Loucy (cell line): ENCODE data around the gene TAS1R3.

ENCODE experiments used
- H2AFZ ChIP-seq: fragments of 200-600 bp; sonication (generic); 2 replicates; pipeline ENCODE4 v1.6.0; 2016; ENCODE audit warnings: antibody characterized with exemption, mild to moderate bottlenecking, low read length, moderate library complexity
- H3F3A ChIP-seq: fragments of 200-600 bp; 2 replicates; pipeline ENCODE4 v1.6.0; 2016; ENCODE audit warnings: antibody characterized with exemption, low read depth, mild to moderate bottlenecking
- H3K27me3 ChIP-seq: fragments of 200-600 bp; sonication (generic); 2 replicates; pipeline ENCODE4 v1.6.1; 2014; ENCODE audit warnings: low read length, mild to moderate bottlenecking; ENCODE audit not compliant: insufficient read depth, poor library complexity, severe bottlenecking
- H3K36me3 ChIP-seq: fragments of 200-600 bp; sonication (generic); 2 replicates; pipeline ENCODE4 v1.6.1; 2016; ENCODE audit warnings: low read length; ENCODE audit not compliant: insufficient read depth
- H3K4me1 ChIP-seq: fragments of 200-600 bp; sonication (generic); 2 replicates; pipeline ENCODE4 v1.5.1; 2014; ENCODE audit warnings: low read length, mild to moderate bottlenecking; ENCODE audit not compliant: insufficient read depth, poor library complexity, severe bottlenecking
- H3K4me2 ChIP-seq: fragments of 200-600 bp; sonication (generic); 2 replicates; pipeline ENCODE4 v1.6.0; 2014; ENCODE audit warnings: antibody characterized with exemption, low read length, low read depth, mild to moderate bottlenecking; ENCODE audit not compliant: poor library complexity, severe bottlenecking
- H3K4me3 ChIP-seq: fragments of 200-600 bp; sonication (generic); 2 replicates; pipeline ENCODE4 v1.5.1; 2014; ENCODE audit warnings: low read length, mild to moderate bottlenecking, mixed read lengths; ENCODE audit not compliant: poor library complexity, severe bottlenecking
- H3K79me2 ChIP-seq: fragments of 200-600 bp; sonication (generic); 2 replicates; pipeline ENCODE4 v1.6.1; 2014; ENCODE audit warnings: low read length; ENCODE audit not compliant: insufficient read depth
- H3K9ac ChIP-seq: fragments of 200-600 bp; sonication (generic); 2 replicates; pipeline ENCODE4 v1.6.0; 2014; ENCODE audit warnings: mild to moderate bottlenecking, low read depth, low read length, moderate library complexity; ENCODE audit not compliant: poor library complexity, severe bottlenecking
- H3K9me2 ChIP-seq: fragments of 200-600 bp; sonication (generic); replicated peaks from 2 replicates; pipeline ENCODE4 v1.6.1; 2016; ENCODE audit warnings: low read depth, low read length, mixed read lengths
- H3K9me3 ChIP-seq: fragments of 200-600 bp; sonication (generic); 2 replicates; pipeline ENCODE4 v1.6.1; 2014; ENCODE audit warnings: mild to moderate bottlenecking, antibody characterized with exemption, low read length, low read depth; ENCODE audit not compliant: insufficient read depth
- H4K20me1 ChIP-seq: fragments of 200-600 bp; sonication (generic); 2 replicates; pipeline ENCODE4 v1.6.0; 2014; ENCODE audit warnings: antibody characterized with exemption, low read length, mild to moderate bottlenecking; ENCODE audit not compliant: insufficient read depth, poor library complexity, severe bottlenecking
- EZH2phosphoT487 ChIP-seq: fragments of 200-600 bp; IDR thresholded peaks from 2 replicates; pipeline ENCODE4 v1.6.1; 2018; ENCODE audit warnings: antibody characterized with exemption, mild to moderate bottlenecking, moderate library complexity, borderline replicate concordance
- TF ChIP-seq, protein P1 (sequence below): fragments of 200-600 bp; sonication (generic); conservative IDR thresholded peaks from 2 replicates; pipeline ENCODE4 v1.5.1; 2014; ENCODE audit warnings: mild to moderate bottlenecking, antibody characterized with exemption, low read length

Gene TAS1R3

GRCh38 chr1:1290238-1290731 is 40.8 kb upstream of the TAS1R3 start:
- no peaks in the 10 kb centered on the region for H3F3A ChIP-seq
- no peaks in the 10 kb centered on the region for H3K79me2 ChIP-seq
- H3K9me3 ChIP-seq: no peaks in the 10 kb centered on the region
- H3K4me2 ChIP-seq: no peak overlapping the region
- no peak overlapping the region for H3K4me3 ChIP-seq
- H4K20me1 ChIP-seq: no peaks in the 10 kb centered on the region
- H2AFZ ChIP-seq: no peak overlapping the region
- H3K9me2 ChIP-seq: no peaks in the 10 kb centered on the region
- no peak overlapping the region for H3K9ac ChIP-seq
- no peaks in the 10 kb centered on the region for H3K4me1 ChIP-seq
- TF ChIP-seq, protein P1, sequence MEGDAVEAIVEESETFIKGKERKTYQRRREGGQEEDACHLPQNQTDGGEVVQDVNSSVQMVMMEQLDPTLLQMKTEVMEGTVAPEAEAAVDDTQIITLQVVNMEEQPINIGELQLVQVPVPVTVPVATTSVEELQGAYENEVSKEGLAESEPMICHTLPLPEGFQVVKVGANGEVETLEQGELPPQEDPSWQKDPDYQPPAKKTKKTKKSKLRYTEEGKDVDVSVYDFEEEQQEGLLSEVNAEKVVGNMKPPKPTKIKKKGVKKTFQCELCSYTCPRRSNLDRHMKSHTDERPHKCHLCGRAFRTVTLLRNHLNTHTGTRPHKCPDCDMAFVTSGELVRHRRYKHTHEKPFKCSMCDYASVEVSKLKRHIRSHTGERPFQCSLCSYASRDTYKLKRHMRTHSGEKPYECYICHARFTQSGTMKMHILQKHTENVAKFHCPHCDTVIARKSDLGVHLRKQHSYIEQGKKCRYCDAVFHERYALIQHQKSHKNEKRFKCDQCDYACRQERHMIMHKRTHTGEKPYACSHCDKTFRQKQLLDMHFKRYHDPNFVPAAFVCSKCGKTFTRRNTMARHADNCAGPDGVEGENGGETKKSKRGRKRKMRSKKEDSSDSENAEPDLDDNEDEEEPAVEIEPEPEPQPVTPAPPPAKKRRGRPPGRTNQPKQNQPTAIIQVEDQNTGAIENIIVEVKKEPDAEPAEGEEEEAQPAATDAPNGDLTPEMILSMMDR: peak; percentile 45; the same call in 1 of the 2 replicates
- no peak for TF ChIP-seq EZH2phosphoT487
- no peaks in the 10 kb centered on the region for H3K27me3 ChIP-seq
- no peaks in the 10 kb centered on the region for H3K36me3 ChIP-seq

GRCh38 chr1:1291023-1291528 is 40.0 kb upstream of the TAS1R3 start:
- no peak overlapping the region for H3K4me3 ChIP-seq
- H3K9me2 ChIP-seq: no peaks in the 10 kb centered on the region
- no peaks in the 10 kb centered on the region for H3K36me3 ChIP-seq
- no peaks in the 10 kb centered on the region for H3K9me3 ChIP-seq
- H3K4me2 ChIP-seq: no peak overlapping the region
- no peak for TF ChIP-seq EZH2phosphoT487
- TF ChIP-seq, protein P1: no peak
- no peaks in the 10 kb centered on the region for H4K20me1 ChIP-seq
- no peaks in the 10 kb centered on the region for H3K4me1 ChIP-seq
- H3K27me3 ChIP-seq: no peaks in the 10 kb centered on the region
- H3K79me2 ChIP-seq: no peaks in the 10 kb centered on the region
- no peaks in the 10 kb centered on the region for H3F3A ChIP-seq
- H3K9ac ChIP-seq: no peak overlapping the region
- H2AFZ ChIP-seq: no peak overlapping the region

GRCh38 chr1:1291548-1292441 is 39.3 kb upstream of the TAS1R3 start:
- H3K4me3 ChIP-seq: no peak overlapping the region
- no peak for TF ChIP-seq EZH2phosphoT487
- TF ChIP-seq, protein P1: peak; percentile 63
- no peaks in the 10 kb centered on the region for H3K4me1 ChIP-seq
- no peak overlapping the region for H2AFZ ChIP-seq
- no peaks in the 10 kb centered on the region for H3K36me3 ChIP-seq
- H3K9me2 ChIP-seq: no peaks in the 10 kb centered on the region
- no peaks in the 10 kb centered on the region for H3K27me3 ChIP-seq
- no peaks in the 10 kb centered on the region for H3F3A ChIP-seq
- H3K4me2 ChIP-seq: no peak overlapping the region
- H3K79me2 ChIP-seq: no peaks in the 10 kb centered on the region
- H3K9ac ChIP-seq: no peak overlapping the region
- no peaks in the 10 kb centered on the region for H3K9me3 ChIP-seq
- no peaks in the 10 kb centered on the region for H4K20me1 ChIP-seq
